ENCODE measurements around the gene CIART. TPM values are rescaled to one million over a fixed set of nuclear protein-coding genes. Genes with fewer than 3 reads are reported as not detected.

Gene CIART
- total and polyA plus RNA-seq, 2 of the 8 experiments (the other 6 are each of a cell fraction or from before 2014, with no cell fraction given): 9.6 to 33.3 TPM

DNA sequence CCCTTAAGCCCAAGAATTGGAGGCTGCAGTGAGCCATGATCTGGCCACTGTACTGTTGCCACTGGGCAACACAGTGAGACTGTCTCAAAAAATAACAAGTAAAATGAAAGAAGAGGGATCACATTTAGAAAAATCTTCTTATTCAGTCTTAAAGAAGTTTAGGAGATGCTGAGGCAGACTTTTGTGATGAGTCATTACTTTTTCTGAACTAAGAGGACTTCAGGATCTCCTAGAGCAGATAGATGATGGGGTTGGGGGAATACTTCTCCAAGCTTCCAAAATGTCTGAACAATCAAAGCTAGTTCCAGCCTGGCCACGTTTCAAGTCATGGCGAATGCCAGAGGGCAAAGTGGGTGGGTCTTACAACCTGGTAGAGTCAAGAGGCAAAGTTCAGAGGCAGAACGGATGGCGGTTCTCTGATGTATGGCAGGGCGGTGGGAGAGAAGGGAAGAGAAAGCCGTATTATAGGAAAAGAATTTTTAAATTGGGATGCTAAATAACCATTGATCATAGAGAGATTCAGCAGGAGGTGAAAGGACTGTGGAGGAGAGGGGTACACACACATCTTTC, 2.1 kb upstream of the CIART start (continued):
- TF ChIP-seq, protein P1, sequence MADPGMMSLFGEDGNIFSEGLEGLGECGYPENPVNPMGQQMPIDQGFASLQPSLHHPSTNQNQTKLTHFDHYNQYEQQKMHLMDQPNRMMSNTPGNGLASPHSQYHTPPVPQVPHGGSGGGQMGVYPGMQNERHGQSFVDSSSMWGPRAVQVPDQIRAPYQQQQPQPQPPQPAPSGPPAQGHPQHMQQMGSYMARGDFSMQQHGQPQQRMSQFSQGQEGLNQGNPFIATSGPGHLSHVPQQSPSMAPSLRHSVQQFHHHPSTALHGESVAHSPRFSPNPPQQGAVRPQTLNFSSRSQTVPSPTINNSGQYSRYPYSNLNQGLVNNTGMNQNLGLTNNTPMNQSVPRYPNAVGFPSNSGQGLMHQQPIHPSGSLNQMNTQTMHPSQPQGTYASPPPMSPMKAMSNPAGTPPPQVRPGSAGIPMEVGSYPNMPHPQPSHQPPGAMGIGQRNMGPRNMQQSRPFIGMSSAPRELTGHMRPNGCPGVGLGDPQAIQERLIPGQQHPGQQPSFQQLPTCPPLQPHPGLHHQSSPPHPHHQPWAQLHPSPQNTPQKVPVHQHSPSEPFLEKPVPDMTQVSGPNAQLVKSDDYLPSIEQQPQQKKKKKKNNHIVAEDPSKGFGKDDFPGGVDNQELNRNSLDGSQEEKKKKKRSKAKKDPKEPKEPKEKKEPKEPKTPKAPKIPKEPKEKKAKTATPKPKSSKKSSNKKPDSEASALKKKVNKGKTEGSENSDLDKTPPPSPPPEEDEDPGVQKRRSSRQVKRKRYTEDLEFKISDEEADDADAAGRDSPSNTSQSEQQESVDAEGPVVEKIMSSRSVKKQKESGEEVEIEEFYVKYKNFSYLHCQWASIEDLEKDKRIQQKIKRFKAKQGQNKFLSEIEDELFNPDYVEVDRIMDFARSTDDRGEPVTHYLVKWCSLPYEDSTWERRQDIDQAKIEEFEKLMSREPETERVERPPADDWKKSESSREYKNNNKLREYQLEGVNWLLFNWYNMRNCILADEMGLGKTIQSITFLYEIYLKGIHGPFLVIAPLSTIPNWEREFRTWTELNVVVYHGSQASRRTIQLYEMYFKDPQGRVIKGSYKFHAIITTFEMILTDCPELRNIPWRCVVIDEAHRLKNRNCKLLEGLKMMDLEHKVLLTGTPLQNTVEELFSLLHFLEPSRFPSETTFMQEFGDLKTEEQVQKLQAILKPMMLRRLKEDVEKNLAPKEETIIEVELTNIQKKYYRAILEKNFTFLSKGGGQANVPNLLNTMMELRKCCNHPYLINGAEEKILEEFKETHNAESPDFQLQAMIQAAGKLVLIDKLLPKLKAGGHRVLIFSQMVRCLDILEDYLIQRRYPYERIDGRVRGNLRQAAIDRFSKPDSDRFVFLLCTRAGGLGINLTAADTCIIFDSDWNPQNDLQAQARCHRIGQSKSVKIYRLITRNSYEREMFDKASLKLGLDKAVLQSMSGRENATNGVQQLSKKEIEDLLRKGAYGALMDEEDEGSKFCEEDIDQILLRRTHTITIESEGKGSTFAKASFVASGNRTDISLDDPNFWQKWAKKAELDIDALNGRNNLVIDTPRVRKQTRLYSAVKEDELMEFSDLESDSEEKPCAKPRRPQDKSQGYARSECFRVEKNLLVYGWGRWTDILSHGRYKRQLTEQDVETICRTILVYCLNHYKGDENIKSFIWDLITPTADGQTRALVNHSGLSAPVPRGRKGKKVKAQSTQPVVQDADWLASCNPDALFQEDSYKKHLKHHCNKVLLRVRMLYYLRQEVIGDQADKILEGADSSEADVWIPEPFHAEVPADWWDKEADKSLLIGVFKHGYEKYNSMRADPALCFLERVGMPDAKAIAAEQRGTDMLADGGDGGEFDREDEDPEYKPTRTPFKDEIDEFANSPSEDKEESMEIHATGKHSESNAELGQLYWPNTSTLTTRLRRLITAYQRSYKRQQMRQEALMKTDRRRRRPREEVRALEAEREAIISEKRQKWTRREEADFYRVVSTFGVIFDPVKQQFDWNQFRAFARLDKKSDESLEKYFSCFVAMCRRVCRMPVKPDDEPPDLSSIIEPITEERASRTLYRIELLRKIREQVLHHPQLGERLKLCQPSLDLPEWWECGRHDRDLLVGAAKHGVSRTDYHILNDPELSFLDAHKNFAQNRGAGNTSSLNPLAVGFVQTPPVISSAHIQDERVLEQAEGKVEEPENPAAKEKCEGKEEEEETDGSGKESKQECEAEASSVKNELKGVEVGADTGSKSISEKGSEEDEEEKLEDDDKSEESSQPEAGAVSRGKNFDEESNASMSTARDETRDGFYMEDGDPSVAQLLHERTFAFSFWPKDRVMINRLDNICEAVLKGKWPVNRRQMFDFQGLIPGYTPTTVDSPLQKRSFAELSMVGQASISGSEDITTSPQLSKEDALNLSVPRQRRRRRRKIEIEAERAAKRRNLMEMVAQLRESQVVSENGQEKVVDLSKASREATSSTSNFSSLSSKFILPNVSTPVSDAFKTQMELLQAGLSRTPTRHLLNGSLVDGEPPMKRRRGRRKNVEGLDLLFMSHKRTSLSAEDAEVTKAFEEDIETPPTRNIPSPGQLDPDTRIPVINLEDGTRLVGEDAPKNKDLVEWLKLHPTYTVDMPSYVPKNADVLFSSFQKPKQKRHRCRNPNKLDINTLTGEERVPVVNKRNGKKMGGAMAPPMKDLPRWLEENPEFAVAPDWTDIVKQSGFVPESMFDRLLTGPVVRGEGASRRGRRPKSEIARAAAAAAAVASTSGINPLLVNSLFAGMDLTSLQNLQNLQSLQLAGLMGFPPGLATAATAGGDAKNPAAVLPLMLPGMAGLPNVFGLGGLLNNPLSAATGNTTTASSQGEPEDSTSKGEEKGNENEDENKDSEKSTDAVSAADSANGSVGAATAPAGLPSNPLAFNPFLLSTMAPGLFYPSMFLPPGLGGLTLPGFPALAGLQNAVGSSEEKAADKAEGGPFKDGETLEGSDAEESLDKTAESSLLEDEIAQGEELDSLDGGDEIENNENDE (IDR thresholded peaks at IDR 0.05; ENCODE audit: insufficient replicate concordance, low read length): no peak
- TF ChIP-seq SRF (IDR thresholded peaks at IDR 0.05; ENCODE audit: low read depth, low read length): no peak
- no peak for TF ChIP-seq TBP (IDR thresholded peaks at IDR 0.05; ENCODE audit: low read depth, low read length)
- TF ChIP-seq HDAC2 (IDR thresholded peaks at IDR 0.05; ENCODE audit: borderline replicate concordance in 1 of 2, low read depth in 2 of 2, low read length in 2 of 2): no peak
- no peak for TF ChIP-seq KDM1A (IDR thresholded peaks at IDR 0.05; ENCODE audit: borderline replicate concordance, low read length)
- no peak for TF ChIP-seq SP2 (IDR thresholded peaks at IDR 0.05; ENCODE audit: low read length)
- no peak for TF ChIP-seq RXRA (IDR thresholded peaks at IDR 0.05; ENCODE audit: insufficient read depth, low read depth, low read length)
- no peak for TF ChIP-seq YY1 (IDR thresholded peaks at IDR 0.05; ENCODE audit: low read depth, low read length)
- TF ChIP-seq ZNF274 (IDR thresholded peaks at IDR 0.05; ENCODE audit: borderline replicate concordance, extremely low read depth, low read length): no peak
- no peak for TF ChIP-seq USF2 (IDR thresholded peaks at IDR 0.05; ENCODE audit: low read length)
